HG03558 (cell line): Measurements from ENCODE around the gene GPR42.

Experiments used
- ATAC-seq: cut with Tn5 transposase; IDR thresholded peaks from one replicate; pipeline ENCODE4 v1.9.1; 2021; ENCODE audit warnings: moderate number of reproducible peaks; ENCODE audit not compliant: unreplicated experiment; ENCODE audit errors: extremely low read depth

The GPR42 gene

DNA sequence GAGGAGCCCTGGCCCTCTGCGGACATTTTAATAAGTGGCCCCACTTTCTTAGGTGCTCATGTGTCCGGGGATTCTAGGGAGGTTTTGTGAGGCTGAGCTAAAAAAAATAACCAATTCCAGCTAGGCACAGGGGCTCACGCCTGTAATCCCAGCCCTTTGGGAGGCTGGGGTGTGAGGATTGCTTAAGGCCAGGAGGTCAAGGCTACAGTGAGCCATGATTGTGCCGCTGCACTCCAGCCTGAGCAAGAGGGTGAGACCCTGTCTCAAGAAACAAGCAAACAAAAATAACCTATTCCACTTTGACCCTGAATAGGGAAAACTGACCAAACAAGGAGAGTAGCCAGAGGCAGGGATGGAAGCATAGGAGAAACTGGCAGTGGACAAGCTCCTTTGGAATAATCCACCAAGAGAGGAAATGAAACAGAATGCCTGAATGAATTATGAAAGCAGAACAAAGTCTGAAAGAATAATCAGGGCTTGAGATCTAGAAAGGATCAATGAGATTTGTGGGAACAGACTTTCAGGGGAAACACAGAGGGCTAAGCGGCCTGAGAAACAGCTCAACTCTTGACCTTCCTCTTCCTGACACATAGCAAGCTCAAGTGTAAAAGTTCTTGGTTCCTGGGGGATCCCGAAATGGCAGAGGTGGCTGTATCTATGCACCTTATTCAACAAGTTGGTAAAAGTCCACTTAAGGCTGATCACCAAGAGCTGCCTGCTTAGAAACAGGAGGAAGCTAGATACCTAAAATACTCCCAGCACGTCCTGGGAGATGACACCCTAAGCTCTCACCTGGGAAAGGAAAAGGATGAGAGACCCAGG, 47.1 kb downstream of the GPR42 start:
- no peak for ATAC-seq

DNA sequence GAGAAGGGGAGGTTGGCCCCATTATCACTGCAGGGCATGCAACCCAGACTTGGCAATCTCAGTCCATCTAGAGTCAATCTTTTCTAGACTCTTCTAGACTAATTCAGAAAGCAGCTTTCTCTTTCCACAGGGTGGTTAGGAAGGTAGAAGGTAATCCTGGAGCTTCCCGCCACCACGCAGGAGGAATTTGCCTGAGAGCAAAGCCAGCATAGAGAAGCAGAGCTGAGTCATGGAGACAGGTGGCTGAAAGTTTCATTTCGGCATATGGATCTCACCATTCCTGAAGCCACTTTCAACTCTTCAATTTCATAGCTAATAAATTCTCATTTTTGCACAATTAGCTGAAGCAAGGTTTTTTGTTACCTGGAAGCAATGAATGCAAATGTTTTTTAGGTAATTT, 48.2 kb downstream of the GPR42 start:
- ATAC-seq: no peak

- ATAC-seq: no peak
Measured at GRCh38 chr19:35419805-35420204, 48.9 kb downstream of the GPR42 start.

DNA sequence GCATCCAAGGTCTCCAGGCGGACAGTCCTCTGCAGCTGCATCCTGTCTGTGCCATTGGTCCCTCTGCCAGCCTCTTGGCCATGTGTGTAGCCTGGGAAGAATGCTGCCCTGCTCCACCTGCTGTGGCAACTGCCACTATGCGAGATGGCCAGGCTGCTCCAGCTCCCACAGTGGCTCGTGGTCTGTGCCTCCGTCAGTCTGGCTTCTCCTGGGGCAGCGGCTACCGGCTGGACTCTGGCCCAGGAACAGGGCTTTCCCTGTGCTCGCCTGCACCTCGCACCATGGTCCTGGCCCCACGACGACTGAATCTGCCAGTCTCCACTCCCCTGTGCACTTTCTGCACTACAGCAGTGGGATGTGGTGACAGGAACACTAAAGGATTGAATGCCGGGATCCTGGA, 50.5 kb downstream of the GPR42 start:
- no peak for ATAC-seq
